Esophagus squamous epithelium (tissue), 5 donors: Measurements from ENCODE around the gene UNC5C. TPM values are rescaled to one million over a fixed set of nuclear protein-coding genes. Genes with fewer than 3 reads are reported as not detected.

ENCODE experiments used
- DNase-seq: peaks from one replicate; lab custom pipeline; 2025; lab: John Stamatoyannopoulos, UW
- H3K27ac ChIP-seq, 4 donors: fragments of 200-600 bp; sonication (generic); one replicate each; pipeline ENCODE4 v1.5.1; 2016 to 2019; ENCODE audit warnings: mild to moderate bottlenecking in 1 of 4
- H3K27me3 ChIP-seq, 4 donors: fragments of 200-600 bp; sonication (generic); 1 replicate in 3 of 4; 2 replicates in 1 of 4; pipeline versions ENCODE4 v1.5.1 to v1.6.0; 2017 to 2021; ENCODE audit warnings: antibody characterized with exemption in 1 of 4
- H3K36me3 ChIP-seq, 3 donors: fragments of 200-600 bp; sonication (generic); one replicate each; pipeline ENCODE4 v1.5.1; 2016 to 2019
- H3K4me1 ChIP-seq, 3 donors: fragments of 200-600 bp; sonication (generic); one replicate each; pipeline ENCODE4 v1.5.1; 2017 to 2019
- H3K4me3 ChIP-seq, 4 donors: fragments of 200-600 bp; sonication (generic); 1 replicate in 3 of 4; 2 replicates in 1 of 4; pipeline ENCODE4 v1.5.1; 2016 to 2019; ENCODE audit warnings: mild to moderate bottlenecking in 2 of 4, moderate library complexity in 1 of 4
- H3K9me3 ChIP-seq, 3 donors: fragments of 200-600 bp; sonication (generic); one replicate each; pipeline ENCODE4 v1.5.1; 2016 to 2019
- POLR2A ChIP-seq, 4 donors: fragments of 450-650 bp; IDR thresholded peaks; one replicate each; pipeline ENCODE4 v1.6.1; 2017; ENCODE audit warnings: antibody characterized with exemption in 4 of 4, mild to moderate bottlenecking in 4 of 4, moderate library complexity in 3 of 4
- WGBS, 2 donors: methylation state at CpG; one replicate each; pipeline ENCODE4 v1.1.5; 2018; 5-methylcytosine and 5-hydroxymethylcytosine counted together
- intact Hi-C: fragments of 100-400 bp; cut with DNase I; formaldehyde crosslinking; loops from one replicate; pipeline ENCODE4 v1.15.0; 2022
- total RNA-seq, 4 donors: library from RNA; depleted of rRNA; stranded (reverse); fragments of >200 nt; gene quantifications; one replicate each; pipeline ENCODE4 v1.1.0, GENCODE V29; 2016
- TF ChIP-seq, protein P1 (sequence below), 6 experiments: fragments of 450-650 bp in 4 of 6; fragments of 200-600 bp in 2 of 6; sonication (generic) in 2 of 6; IDR thresholded peaks; one replicate each; pipeline ENCODE4 v1.5.1; 2016 to 2019; ENCODE audit warnings: antibody characterized with exemption in 6 of 6, mild to moderate bottlenecking in 4 of 6, moderate library complexity in 4 of 6
- donor health status: DM: yes; HTN: yes; CAD: no.

The UNC5C gene
- total RNA-seq, 4 donors from 2014 or later = 0.11 to 0.95 (median 0.36) TPM

DNA sequence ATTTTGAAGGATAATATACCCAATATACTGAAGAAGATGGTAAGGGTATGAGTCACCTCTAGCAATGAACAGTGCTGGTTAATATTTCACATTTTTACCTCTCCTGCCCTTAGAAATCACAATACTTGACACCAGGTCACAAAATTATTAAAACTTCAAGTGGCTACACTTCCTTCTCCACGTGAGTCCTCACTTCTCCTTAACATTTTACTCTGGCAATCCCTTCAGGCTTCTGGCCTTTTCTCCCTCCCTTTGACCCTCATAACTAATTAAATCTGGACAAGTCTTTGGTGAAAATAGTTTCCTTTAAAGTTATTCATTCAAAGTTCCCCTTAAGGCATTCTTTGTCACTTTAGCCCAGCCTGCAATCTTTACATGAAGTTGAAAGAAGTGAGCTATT, 190.4 kb downstream of the UNC5C start:
- TF ChIP-seq, protein P1, sequence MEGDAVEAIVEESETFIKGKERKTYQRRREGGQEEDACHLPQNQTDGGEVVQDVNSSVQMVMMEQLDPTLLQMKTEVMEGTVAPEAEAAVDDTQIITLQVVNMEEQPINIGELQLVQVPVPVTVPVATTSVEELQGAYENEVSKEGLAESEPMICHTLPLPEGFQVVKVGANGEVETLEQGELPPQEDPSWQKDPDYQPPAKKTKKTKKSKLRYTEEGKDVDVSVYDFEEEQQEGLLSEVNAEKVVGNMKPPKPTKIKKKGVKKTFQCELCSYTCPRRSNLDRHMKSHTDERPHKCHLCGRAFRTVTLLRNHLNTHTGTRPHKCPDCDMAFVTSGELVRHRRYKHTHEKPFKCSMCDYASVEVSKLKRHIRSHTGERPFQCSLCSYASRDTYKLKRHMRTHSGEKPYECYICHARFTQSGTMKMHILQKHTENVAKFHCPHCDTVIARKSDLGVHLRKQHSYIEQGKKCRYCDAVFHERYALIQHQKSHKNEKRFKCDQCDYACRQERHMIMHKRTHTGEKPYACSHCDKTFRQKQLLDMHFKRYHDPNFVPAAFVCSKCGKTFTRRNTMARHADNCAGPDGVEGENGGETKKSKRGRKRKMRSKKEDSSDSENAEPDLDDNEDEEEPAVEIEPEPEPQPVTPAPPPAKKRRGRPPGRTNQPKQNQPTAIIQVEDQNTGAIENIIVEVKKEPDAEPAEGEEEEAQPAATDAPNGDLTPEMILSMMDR (IDR thresholded peaks at IDR 0.05) = no peak
- TF ChIP-seq POLR2A (IDR thresholded peaks at IDR 0.05) = no peak
- 26 to 41% methylated on average over 1 of the region's 1 CpG for WGBS, 2 donors
- H3K27me3 ChIP-seq = no peaks in the 10 kb centered on the region
- peaks cover 0 to 6% (median 0%) of the 10 kb centered on the region in 3 donors for H3K4me1 ChIP-seq
- no peak overlapping the region for H3K4me3 ChIP-seq
- intact Hi-C loops = no loop called here
- no peaks in the 10 kb centered on the region for H3K9me3 ChIP-seq
- H3K36me3 ChIP-seq = no peaks in the 10 kb centered on the region
- no peak overlapping the region for H3K27ac ChIP-seq
- DNase-seq = no peak

DNA sequence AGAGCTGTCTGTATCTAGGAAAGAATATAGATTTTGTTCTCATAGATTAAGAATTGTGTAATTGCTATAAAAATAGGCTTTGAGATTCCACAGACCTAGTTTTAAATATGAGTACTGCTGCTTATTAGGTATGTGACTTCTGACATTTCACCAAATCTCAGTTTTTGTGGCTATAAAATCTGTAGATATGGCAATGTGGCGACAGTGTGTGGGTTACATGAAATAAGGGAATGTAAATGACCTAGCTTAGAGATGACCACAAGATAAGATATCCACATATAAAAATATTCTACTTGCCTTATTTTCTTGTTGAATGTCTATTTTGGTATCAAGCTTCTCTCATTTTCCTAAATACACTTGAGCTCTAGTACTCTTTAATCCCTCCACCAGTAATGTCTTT, 193.8 kb downstream of the UNC5C start:
- WGBS, 2 donors = 93% methylated on average over 1 of the region's 1 CpG
- TF ChIP-seq POLR2A (IDR thresholded peaks at IDR 0.05) = no peak
- TF ChIP-seq, protein P1 (IDR thresholded peaks at IDR 0.05) = no peak

DNA sequence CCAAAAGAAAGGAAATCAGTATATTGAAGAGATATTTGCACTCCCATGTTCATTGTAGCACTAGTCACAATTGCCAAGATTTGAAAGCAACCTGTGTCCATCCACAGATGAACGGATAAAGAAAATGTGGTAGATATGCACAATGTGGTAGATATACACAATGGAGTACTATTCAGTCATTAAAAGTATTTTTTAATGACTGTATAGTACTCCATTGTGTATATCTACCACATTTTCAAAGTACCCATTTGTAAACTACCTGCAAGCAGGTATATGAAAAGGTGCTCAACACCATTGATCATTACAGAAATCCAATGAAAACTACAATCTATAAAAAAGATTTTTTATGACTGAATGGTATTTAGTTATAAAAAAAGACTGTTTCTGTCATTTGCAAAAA, 200.4 kb downstream of the UNC5C start:
- no peaks in the 10 kb centered on the region for H3K36me3 ChIP-seq
- H3K9me3 ChIP-seq = peaks cover 0 to 4% (median 0%) of the 10 kb centered on the region in 3 donors
- intact Hi-C loops = no loop called here
- no peak for DNase-seq
- H3K4me3 ChIP-seq = no peak overlapping the region
- WGBS, 2 donors = 75 to 81% methylated on average over 1 of the region's 1 CpG
- no peaks in the 10 kb centered on the region for H3K27me3 ChIP-seq
- H3K27ac ChIP-seq = no peak overlapping the region
- TF ChIP-seq POLR2A (IDR thresholded peaks at IDR 0.05) = no peak
- TF ChIP-seq, protein P1 (IDR thresholded peaks at IDR 0.05) = no peak
- H3K4me1 ChIP-seq = no peaks in the 10 kb centered on the region

More for the DNA sequence above, 193.8 kb downstream of the UNC5C start:
- no peak for DNase-seq
- no peak overlapping the region for H3K27ac ChIP-seq
- intact Hi-C loops = no loop called here
- H3K9me3 ChIP-seq = no peaks in the 10 kb centered on the region
- no peaks in the 10 kb centered on the region for H3K27me3 ChIP-seq
- no peak overlapping the region for H3K4me3 ChIP-seq
- no peaks in the 10 kb centered on the region for H3K36me3 ChIP-seq
- no peaks in the 10 kb centered on the region for H3K4me1 ChIP-seq

DNA sequence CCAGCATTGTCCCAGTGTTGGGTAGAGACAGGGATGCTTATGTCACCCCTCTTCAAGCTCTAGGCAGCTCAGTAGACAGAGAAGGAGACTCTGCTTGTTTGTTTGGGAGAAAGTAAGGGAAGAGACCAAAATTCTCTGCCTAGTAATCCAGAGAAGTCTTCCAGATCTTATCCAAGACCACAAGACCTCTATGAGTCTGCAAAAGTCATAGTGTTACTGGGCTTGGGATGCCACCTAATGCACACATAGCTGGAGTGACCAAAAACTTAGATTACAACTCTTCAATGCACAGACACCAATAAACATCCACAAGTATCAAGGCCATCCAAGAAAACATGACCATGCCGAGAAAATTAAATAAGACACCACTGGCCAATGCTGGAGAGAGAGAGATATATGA, 205.5 kb downstream of the UNC5C start:
- Histone ChIP-seq H3K27ac (no peak overlapping the region), H3K4me1 (no peaks in the 10 kb centered on the region), H3K27me3 (no peaks in the 10 kb centered on the region), H3K36me3 (no peaks in the 10 kb centered on the region), H3K4me3 (no peak overlapping the region), H3K9me3 (peaks cover 0 to 4% (median 0%) of the 10 kb centered on the region in 3 donors)
- no peak for TF ChIP-seq POLR2A (IDR thresholded peaks at IDR 0.05)
- TF ChIP-seq, protein P1 (IDR thresholded peaks at IDR 0.05) = no peak
- 86 to 100% methylated on average over 1 of the region's 1 CpG for WGBS, 2 donors
- intact Hi-C loops = no loop called here
- DNase-seq = no peak

DNA sequence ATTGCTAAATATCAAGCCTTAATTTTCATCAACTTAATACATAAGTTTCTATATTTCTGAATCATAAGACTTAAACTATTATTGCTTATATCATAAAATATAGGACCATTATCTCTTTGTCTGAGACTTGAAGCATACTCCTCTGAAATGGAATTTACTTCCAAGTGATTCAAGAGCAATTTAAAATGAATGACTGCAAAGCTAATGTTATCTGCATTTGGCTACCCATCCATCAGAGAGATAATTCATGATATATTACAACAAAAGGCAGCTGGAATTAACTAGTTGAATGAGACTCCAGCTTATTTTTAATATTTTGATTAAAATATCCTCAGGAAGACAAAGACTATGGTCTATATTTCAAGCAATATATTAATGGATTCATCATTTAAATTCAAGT, 208.6 kb downstream of the UNC5C start:
- H3K36me3 ChIP-seq = no peaks in the 10 kb centered on the region
- H3K27ac ChIP-seq = no peak overlapping the region

More for the DNA sequence above, 208.6 kb downstream of the UNC5C start:
- no peak for TF ChIP-seq POLR2A (IDR thresholded peaks at IDR 0.05)
- TF ChIP-seq, protein P1 (IDR thresholded peaks at IDR 0.05) = no peak
- no peaks in the 10 kb centered on the region for H3K27me3 ChIP-seq
- no peak overlapping the region for H3K4me3 ChIP-seq
- H3K4me1 ChIP-seq = no peaks in the 10 kb centered on the region
- no peaks in the 10 kb centered on the region for H3K9me3 ChIP-seq
- intact Hi-C loops = no loop called here
- no peak for DNase-seq
